Nephron progenitor cell (in vitro differentiated cells): Measurements from ENCODE around the gene PIAS1.

Experiments used
- DNase-seq: peaks from one replicate; pipeline ENCODE4 v3.0.0; 2021
- H3K27ac Mint-ChIP-seq: 2 replicates; pipeline ENCODE4 v1.8.0; 2021; ENCODE audit warnings: mild to moderate bottlenecking, moderate library complexity, mixed read lengths
- H3K27me3 Mint-ChIP-seq: 2 replicates; pipeline ENCODE4 v1.8.0; 2021; ENCODE audit warnings: mild to moderate bottlenecking, low read depth, mixed read lengths; ENCODE audit not compliant: poor library complexity
- H3K36me3 Mint-ChIP-seq: 2 replicates; pipeline ENCODE4 v1.8.0; 2021; ENCODE audit warnings: low read depth, mixed read lengths
- H3K4me1 Mint-ChIP-seq: 2 replicates; pipeline ENCODE4 v1.8.0; 2021; ENCODE audit warnings: mixed read lengths
- H3K4me3 Mint-ChIP-seq: 2 replicates; pipeline ENCODE4 v1.8.0; 2021; ENCODE audit warnings: mild to moderate bottlenecking, moderate library complexity, mixed read lengths
- H3K9me3 Mint-ChIP-seq: 2 replicates; pipeline ENCODE4 v1.8.0; 2021; ENCODE audit warnings: mild to moderate bottlenecking, moderate library complexity, mixed read lengths
- CTCF ChIP-seq: fragments of 200-600 bp; sonication (generic); IDR thresholded peaks from 2 replicates; pipeline ENCODE4 v1.5.0; 2021; ENCODE audit warnings: antibody characterized with exemption

The PIAS1 gene

DNA sequence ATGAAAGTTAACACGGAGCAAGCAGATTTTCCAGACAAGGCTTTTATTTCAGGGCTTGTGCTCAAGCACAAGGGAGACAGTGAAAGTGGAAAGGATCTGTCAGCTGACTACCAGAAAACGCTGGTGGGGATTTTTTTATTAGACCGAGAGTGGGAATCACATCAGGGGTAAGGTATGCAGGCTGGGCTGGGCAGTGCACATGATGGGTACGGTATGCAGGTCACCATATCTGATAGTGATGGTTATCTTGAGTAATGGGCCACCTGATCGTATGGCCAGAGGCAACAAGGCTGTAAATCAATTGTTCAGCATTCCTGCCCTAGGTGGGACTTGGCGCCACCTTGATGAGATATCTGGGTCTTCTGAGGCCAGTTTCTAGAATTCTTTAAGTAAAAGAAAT is 36.9 kb upstream of the PIAS1 start:
- Mint-ChIP-seq H3K4me1 (peaks cover 12% of the 10 kb centered on the region), H3K27ac (no peak overlapping the region), H3K4me3 (no peak overlapping the region), H3K36me3 (no peaks in the 10 kb centered on the region), H3K9me3 (peaks cover 5% of the 10 kb centered on the region), H3K27me3 (no peaks in the 10 kb centered on the region)
- TF ChIP-seq CTCF: no peak
- no peak for DNase-seq

DNA sequence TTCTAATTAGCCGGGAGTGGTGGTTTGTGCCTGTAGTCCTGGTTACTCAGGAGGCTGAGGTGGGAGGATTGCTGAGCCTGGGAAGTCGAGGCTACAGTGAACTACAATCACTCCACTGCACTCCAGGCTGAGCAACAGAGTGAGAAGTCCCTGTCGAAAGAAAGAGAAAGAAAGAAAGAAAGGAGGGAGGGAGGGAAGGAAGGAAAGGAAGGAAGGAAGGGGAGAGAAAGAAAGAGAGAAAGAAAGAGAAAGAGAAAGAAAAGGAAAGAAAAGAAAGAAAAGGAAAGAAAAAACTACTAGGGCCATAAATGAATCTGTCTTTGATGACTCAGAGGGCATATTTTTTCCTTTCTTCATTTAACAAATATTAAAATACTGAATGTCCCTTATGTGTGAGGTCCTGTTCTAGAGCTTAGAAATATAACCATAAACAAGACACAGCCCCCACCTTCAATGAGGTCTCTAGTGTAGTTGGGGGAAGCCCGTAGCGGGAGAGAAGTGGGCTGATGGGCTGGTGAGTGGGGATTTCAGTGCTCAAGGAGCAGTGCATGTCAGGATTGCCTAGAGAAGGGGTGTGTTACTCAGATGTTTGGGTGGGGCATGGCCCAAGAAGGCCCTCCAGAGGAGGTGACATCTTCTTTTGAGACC is 35.2 kb upstream of the PIAS1 start:
- H3K36me3 Mint-ChIP-seq: no peaks in the 10 kb centered on the region
- no peak for DNase-seq
- peaks cover 21% of the 10 kb centered on the region for H3K4me1 Mint-ChIP-seq
- no peak overlapping the region for H3K4me3 Mint-ChIP-seq
- TF ChIP-seq CTCF: no peak
- peak overlapping the region; percentile 82 for H3K27ac Mint-ChIP-seq
- H3K27me3 Mint-ChIP-seq: peaks cover 2% of the 10 kb centered on the region
- H3K9me3 Mint-ChIP-seq: peaks cover 13% of the 10 kb centered on the region

- peaks cover 21% of the 10 kb centered on the region for H3K4me1 Mint-ChIP-seq
- H3K9me3 Mint-ChIP-seq: peaks cover 13% of the 10 kb centered on the region
- no peak for TF ChIP-seq CTCF
- no peak overlapping the region for H3K4me3 Mint-ChIP-seq
- H3K27me3 Mint-ChIP-seq: peaks cover 2% of the 10 kb centered on the region
- no peak overlapping the region for H3K27ac Mint-ChIP-seq
- DNase-seq: no peak
- H3K36me3 Mint-ChIP-seq: no peaks in the 10 kb centered on the region
These were observed 34.1 kb upstream of the PIAS1 start for GRCh38 chr15:68019814-68020525.

- Mint-ChIP-seq H3K4me3 (no peak overlapping the region), H3K27me3 (peaks cover 2% of the 10 kb centered on the region), H3K36me3 (no peaks in the 10 kb centered on the region), H3K27ac (no peak overlapping the region), H3K4me1 (peaks cover 21% of the 10 kb centered on the region), H3K9me3 (peaks cover 13% of the 10 kb centered on the region)
- DNase-seq: no peak
- no peak for TF ChIP-seq CTCF
These were observed 33.4 kb upstream of the PIAS1 start for GRCh38 chr15:68020685-68021084.

DNA sequence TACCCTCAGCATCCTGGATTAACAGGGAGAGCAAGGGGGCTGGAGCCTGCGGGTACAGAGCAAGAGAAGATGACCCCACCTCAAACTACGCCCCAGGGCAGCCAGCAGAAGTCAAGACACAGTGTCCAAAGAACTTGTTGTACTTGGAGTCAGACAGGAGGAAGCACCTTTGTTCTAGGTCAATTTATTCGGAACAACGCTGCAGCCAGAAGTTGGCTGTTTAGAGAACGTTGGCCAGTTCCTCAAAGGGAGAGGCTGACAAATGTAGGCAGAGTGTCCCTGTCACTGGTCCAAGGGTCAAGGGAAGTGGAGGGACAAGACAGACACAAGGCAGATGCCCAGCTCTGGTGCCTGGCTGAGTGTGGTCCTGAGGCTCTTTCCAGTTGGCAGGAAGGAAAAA is 32.1 kb upstream of the PIAS1 start:
- peaks cover 18% of the 10 kb centered on the region for H3K9me3 Mint-ChIP-seq
- no peaks in the 10 kb centered on the region for H3K36me3 Mint-ChIP-seq
- no peak for TF ChIP-seq CTCF
- H3K27ac Mint-ChIP-seq: peak overlapping the region; percentile 69
- peaks cover 2% of the 10 kb centered on the region for H3K27me3 Mint-ChIP-seq
- DNase-seq: no peak
- no peak overlapping the region for H3K4me3 Mint-ChIP-seq
- peaks cover 21% of the 10 kb centered on the region for H3K4me1 Mint-ChIP-seq
